Smooth muscle cell of the brain vasculature (primary cell): ENCODE results near the gene SNTG2.
"Not testable (repeated sequence)": the region's sequence is repeated elsewhere in the genome, so short reads cannot be mapped to it uniquely, and the experiment has no call there.

ENCODE experiments used
- DNase-seq: peaks from one replicate; pipeline ENCODE4 v3.0.0-alpha.2; 2012; ENCODE audit warnings: low read depth, low spot score

Gene SNTG2

GRCh38 chr2:1173528-1173927 is 222.9 kb downstream of the SNTG2 start:
- DNase-seq = no peak

GRCh38 chr2:1181893-1182292 is 231.2 kb downstream of the SNTG2 start:
- no peak for DNase-seq

GRCh38 chr2:1183300-1183699 is 232.7 kb downstream of the SNTG2 start:
- DNase-seq = no peak

GRCh38 chr2:1186421-1186820 is 235.8 kb downstream of the SNTG2 start:
- no peak for DNase-seq

- DNase-seq = no peak
These were observed 236.5 kb downstream of the SNTG2 start for GRCh38 chr2:1187189-1187588.

GRCh38 chr2:1192121-1192520 is 241.5 kb downstream of the SNTG2 start:
- no peak for DNase-seq

GRCh38 chr2:1193801-1194200 is 243.2 kb downstream of the SNTG2 start:
- DNase-seq = no peak

GRCh38 chr2:1203772-1204171 is 253.1 kb downstream of the SNTG2 start:
- DNase-seq = no peak

GRCh38 chr2:1205853-1206252 is 255.2 kb downstream of the SNTG2 start:
- no peak for DNase-seq

GRCh38 chr2:1207962-1208510 is 257.4 kb downstream of the SNTG2 start:
- DNase-seq = no peak

- no peak for DNase-seq
These were observed 257.9 kb downstream of the SNTG2 start for GRCh38 chr2:1208522-1208921.

- no peak for DNase-seq
These were observed 258.6 kb downstream of the SNTG2 start for GRCh38 chr2:1209246-1209645.

GRCh38 chr2:1209761-1210160 is 259.1 kb downstream of the SNTG2 start:
- no peak for DNase-seq

GRCh38 chr2:1210352-1210751 is 259.7 kb downstream of the SNTG2 start:
- DNase-seq = no peak

GRCh38 chr2:1219901-1220573 is 269.4 kb downstream of the SNTG2 start:
- peak; percentile 55 for DNase-seq

- DNase-seq = no peak
These were observed 271.4 kb downstream of the SNTG2 start for GRCh38 chr2:1222056-1222455.

- DNase-seq = no peak
These were observed 273.1 kb downstream of the SNTG2 start for GRCh38 chr2:1223791-1224190.

- no peak for DNase-seq
These were observed 274.3 kb downstream of the SNTG2 start for GRCh38 chr2:1224901-1225300.

- DNase-seq = no peak
These were observed 276.1 kb downstream of the SNTG2 start for GRCh38 chr2:1226766-1227165.

GRCh38 chr2:1227274-1227900 is 276.7 kb downstream of the SNTG2 start:
- DNase-seq = no peak

- not testable (repeated sequence) for DNase-seq
These were observed 278.9 kb downstream of the SNTG2 start for GRCh38 chr2:1229596-1229995.

- no peak for DNase-seq
These were observed 279.7 kb downstream of the SNTG2 start for GRCh38 chr2:1230155-1230893.
